Gastrocnemius medialis (tissue), 4 donors: ENCODE data around the gene NCF1. TPM values are rescaled to one million over a fixed set of nuclear protein-coding genes. Genes with fewer than 3 reads are reported as not detected.
"Not testable (repeated sequence)": the region's sequence is repeated elsewhere in the genome, so short reads cannot be mapped to it uniquely, and the experiment has no call there.

Experiments
- ATAC-seq, 2 donors: fragments of 150-250 bp; one replicate each; pipeline ENCODE4 v1.9.1; 2016
- DNase-seq, 2 donors: peaks; one replicate each; pipeline ENCODE4 v3.0.0-alpha.2; 2019
- H3K27ac ChIP-seq, 4 donors: fragments of 200-600 bp; sonication (generic); 1 replicate in 1 of 4; 2 replicates in 3 of 4; pipeline ENCODE4 v1.5.1; 2016 to 2018; ENCODE audit warnings: mild to moderate bottlenecking in 2 of 4, moderate library complexity in 1 of 4
- H3K27me3 ChIP-seq, 3 donors: fragments of 200-600 bp; sonication (generic) in 2 of 3; 1 replicate in 1 of 3; 2 replicates in 2 of 3; pipeline versions ENCODE4 v1.5.1 to v1.6.0; 2016 to 2019; ENCODE audit warnings: mild to moderate bottlenecking in 1 of 3, moderate library complexity in 1 of 3
- H3K36me3 ChIP-seq, 2 donors: fragments of 200-600 bp; sonication (generic) in 1 of 2; one replicate each; pipeline ENCODE4 v1.5.1; 2017 to 2018
- H3K4me1 ChIP-seq, 2 donors: fragments of 200-600 bp; sonication (generic) in 1 of 2; one replicate each; pipeline ENCODE4 v1.5.1; 2016 to 2017; ENCODE audit warnings: mild to moderate bottlenecking in 2 of 2
- H3K4me3 ChIP-seq, 4 donors: fragments of 200-600 bp; sonication (generic) in 3 of 4; 1 replicate in 1 of 4; 2 replicates in 3 of 4; pipeline ENCODE4 v1.5.1; 2016 to 2019; ENCODE audit warnings: mild to moderate bottlenecking in 2 of 4
- H3K9me3 ChIP-seq, 3 donors: fragments of 200-600 bp; sonication (generic) in 2 of 3; 1 replicate in 1 of 3; 2 replicates in 2 of 3; pipeline ENCODE4 v1.5.1; 2016 to 2019
- CTCF ChIP-seq, 5 experiments: fragments of 450-650 bp in 3 of 5; fragments of 200-600 bp in 2 of 5; sonication (generic) in 2 of 5; IDR thresholded peaks in 4 of 5; conservative IDR thresholded peaks in 1 of 5; 1 replicate in 4 of 5; 2 replicates in 1 of 5; pipeline ENCODE4 v1.5.1; 2016 to 2019; ENCODE audit warnings: antibody characterized with exemption in 5 of 5, mild to moderate bottlenecking in 3 of 5, moderate library complexity in 3 of 5
- in situ Hi-C, 4 donors: fragments of 200-750 bp; cut with MboI; loops; one replicate each; pipeline versions ENCODE4 v1.15.0 to v1.8.0; 2017; ENCODE audit warnings: low sequenced_read_pairs in 4 of 4
- intact Hi-C: fragments of 100-400 bp; cut with DNase I; formaldehyde crosslinking; loops from one replicate; pipeline ENCODE4 v1.15.1; 2023; ENCODE audit warnings: low total_unique reads
- total RNA-seq, 4 donors: library from RNA; depleted of rRNA; stranded (reverse); fragments of >200 nt; gene quantifications; one replicate each; pipeline versions ENCODE4 v1.1.0 to v1.2.3, GENCODE V29; 2016

The NCF1 gene
- total RNA-seq, 4 donors from 2014 or later: 0.41 to 2.7 (median 0.54) TPM

DNA sequence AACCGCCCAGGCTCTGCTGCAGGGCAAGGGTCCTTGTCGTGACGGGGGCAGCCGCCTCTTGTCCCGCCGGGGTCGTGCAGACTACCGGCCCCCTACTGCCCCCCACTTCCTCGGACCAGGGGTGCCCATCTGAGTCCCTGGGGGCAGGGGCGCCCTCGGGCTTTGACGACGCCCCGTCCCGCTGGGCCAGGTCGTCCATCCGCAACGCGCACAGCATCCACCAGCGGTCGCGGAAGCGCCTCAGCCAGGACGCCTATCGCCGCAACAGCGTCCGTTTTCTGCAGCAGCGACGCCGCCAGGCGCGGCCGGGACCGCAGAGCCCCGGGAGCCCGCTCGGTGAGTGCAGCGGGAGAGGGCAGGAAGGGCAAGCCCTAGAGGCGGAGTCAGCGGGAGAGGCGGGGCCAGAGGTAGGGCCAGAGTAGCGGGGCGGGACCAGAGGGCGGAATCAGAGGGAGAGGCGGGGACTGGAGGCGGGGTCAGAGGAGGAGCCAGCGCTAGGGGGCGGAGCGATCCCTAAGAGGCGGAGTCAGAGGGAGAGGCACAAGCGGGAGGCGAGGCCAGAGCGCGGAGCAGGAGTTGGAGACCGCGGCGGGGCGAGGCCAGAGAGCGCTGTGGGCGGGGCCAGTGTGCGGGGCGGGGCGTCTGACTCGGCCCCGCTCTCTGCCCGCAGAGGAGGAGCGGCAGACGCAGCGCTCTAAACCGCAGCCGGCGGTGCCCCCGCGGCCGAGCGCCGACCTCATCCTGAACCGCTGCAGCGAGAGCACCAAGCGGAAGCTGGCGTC lies 14.7 kb downstream of the NCF1 start:
- H3K9me3 ChIP-seq: not testable (repeated sequence)

DNA sequence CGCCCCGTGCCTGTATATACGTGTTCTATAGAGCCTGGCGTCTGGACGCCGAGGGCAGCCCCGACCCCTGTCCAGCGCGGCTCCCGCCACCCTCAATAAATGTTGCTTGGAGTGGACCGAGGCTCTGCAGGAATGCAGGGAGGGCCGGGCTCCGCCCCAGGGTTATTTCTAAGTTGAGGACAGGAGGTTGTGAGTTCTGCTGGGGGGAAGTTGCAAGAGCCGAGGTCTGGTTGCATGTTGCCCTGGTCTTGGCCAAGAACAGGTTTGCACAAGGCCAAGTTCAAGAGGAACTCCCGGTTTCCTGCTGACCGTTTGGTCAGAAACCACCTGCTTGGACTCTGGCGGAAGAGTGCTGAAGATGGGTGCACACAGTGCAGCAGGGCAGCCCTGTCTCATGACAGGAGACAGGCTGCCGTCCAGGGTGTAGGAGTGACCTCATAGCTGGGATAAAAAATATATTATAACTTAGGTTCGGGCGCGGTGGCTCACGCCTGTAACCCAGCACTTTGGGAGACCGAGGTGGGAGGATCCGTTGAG lies 15.5 kb downstream of the NCF1 start:
- in situ Hi-C loops, intact Hi-C loops: not testable (repeated sequence)

More for the DNA sequence above, 14.7 kb downstream of the NCF1 start:
- H3K36me3 ChIP-seq, H3K27me3 ChIP-seq, H3K4me1 ChIP-seq, in situ Hi-C loops, intact Hi-C loops: not testable (repeated sequence)
- H3K27ac ChIP-seq: peak overlapping the region in 1 of 4 donors; percentile 64
- ATAC-seq: peak; percentile 90 to 95
- peak overlapping the region; percentile 31 to 42 (median 34) for H3K4me3 ChIP-seq
- DNase-seq: peak; percentile 90 to 97
- peak in 1 of 5 experiments; percentile 14 for TF ChIP-seq CTCF (IDR thresholded peaks at IDR 0.05 in 4 of 5, conservative IDR thresholded peaks at IDR 0.05 in 1 of 5)

GRCh38 chr7:74797848-74798622 lies 24.2 kb downstream of the NCF1 start:
- H3K4me3 ChIP-seq, H3K27ac ChIP-seq, DNase-seq, in situ Hi-C loops, H3K36me3 ChIP-seq, H3K4me1 ChIP-seq, H3K9me3 ChIP-seq, ATAC-seq, H3K27me3 ChIP-seq, intact Hi-C loops: not testable (repeated sequence)

More for the DNA sequence above, 15.5 kb downstream of the NCF1 start:
- not testable (repeated sequence) for H3K4me1 ChIP-seq, H3K27ac ChIP-seq, DNase-seq, H3K4me3 ChIP-seq, H3K9me3 ChIP-seq, H3K36me3 ChIP-seq, H3K27me3 ChIP-seq
- ATAC-seq: peak; percentile 58 to 77

DNA sequence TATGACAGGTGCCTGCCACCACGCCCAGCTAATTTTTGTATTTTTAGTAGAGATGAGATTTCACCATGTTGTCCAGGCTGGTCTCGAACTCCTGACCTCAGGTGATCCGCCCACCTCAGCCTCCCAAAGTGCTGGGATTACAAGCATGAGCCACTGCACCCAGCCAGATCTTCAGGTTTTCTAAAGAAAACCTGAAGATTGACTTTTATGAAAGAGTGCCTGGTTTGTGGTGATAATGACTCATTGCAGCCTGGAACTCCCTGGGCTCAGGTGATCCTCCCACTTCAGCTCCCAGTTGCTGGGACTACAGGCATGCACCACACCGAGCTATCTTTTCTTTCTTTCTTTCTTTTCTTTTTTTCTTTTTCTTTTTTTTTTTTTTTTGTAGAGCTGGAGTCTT lies 24.8 kb downstream of the NCF1 start:
- ATAC-seq, intact Hi-C loops, H3K4me3 ChIP-seq, H3K27ac ChIP-seq, H3K27me3 ChIP-seq, DNase-seq, H3K9me3 ChIP-seq, H3K36me3 ChIP-seq, H3K4me1 ChIP-seq, in situ Hi-C loops: not testable (repeated sequence)

GRCh38 chr7:74815882-74816281 lies 42.1 kb downstream of the NCF1 start:
- ATAC-seq, H3K4me1 ChIP-seq, H3K9me3 ChIP-seq, H3K36me3 ChIP-seq, intact Hi-C loops, in situ Hi-C loops, H3K27me3 ChIP-seq, H3K27ac ChIP-seq, DNase-seq, H3K4me3 ChIP-seq: not testable (repeated sequence)

DNA sequence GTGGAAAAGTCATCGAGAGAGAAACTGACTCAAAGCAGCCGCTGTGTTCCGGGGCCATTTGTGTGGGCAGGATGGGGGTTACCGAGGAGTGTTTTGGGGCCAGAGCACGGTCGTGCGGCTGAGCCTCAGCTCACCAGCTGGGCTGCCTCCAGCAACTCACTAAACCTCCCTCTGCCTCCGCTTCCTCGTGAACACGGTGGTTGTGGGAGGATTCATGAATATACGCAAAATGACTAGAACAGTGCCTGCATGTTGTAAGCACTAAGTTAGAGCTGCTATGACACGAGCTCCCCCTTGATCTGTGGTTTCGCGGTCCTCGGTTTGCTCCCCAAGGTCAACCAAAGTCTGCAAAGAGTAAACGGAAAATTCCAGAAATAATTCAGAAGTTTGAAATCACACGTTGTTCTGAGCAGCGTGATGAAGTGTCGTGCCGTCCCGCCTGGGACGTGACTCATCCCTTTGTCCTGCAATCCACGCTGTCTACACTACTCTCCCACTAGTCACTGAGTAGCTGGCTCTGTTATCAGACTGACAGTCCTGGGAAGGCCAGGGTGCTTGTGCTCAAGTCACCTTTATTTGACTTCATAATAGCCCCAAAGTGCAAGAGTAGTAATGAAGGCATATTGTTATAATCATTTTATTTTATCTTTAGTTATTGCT lies 46.5 kb downstream of the NCF1 start:
- H3K27ac ChIP-seq, H3K36me3 ChIP-seq, in situ Hi-C loops, H3K4me3 ChIP-seq, H3K4me1 ChIP-seq, intact Hi-C loops, H3K27me3 ChIP-seq, H3K9me3 ChIP-seq, DNase-seq: not testable (repeated sequence)
- peak in 1 of 2 donors; percentile 65 for ATAC-seq

DNA sequence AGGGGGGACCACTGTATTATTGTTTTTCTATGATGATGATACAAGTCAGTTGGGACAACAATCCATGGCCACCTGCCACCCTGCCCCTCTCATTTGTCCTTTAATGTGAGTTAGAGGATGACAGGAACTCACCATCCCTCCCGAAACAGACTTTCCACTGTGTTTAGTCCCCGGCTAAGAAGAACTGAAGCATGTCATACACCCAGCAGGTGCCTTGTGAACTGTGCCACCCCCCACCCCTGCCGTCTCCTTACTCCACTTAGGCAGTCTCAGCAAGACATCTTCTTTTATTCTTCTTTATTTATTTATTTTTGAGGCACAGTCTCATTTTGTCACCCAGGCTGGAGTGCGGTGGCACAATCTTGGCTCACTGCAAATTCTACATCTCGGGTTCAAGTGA lies 47.4 kb downstream of the NCF1 start:
- H3K27ac ChIP-seq, H3K36me3 ChIP-seq, H3K9me3 ChIP-seq, H3K4me1 ChIP-seq, H3K27me3 ChIP-seq, intact Hi-C loops, in situ Hi-C loops, DNase-seq, ATAC-seq, H3K4me3 ChIP-seq: not testable (repeated sequence)

- intact Hi-C loops, in situ Hi-C loops, DNase-seq, H3K27me3 ChIP-seq, H3K4me1 ChIP-seq, H3K4me3 ChIP-seq, H3K9me3 ChIP-seq, H3K36me3 ChIP-seq: not testable (repeated sequence)
- ATAC-seq: peak; percentile 54 to 74
- H3K27ac ChIP-seq: peak overlapping the region in 1 of 4 donors; percentile 33
These were observed 56.1 kb downstream of the NCF1 start for GRCh38 chr7:74829959-74830358.

DNA sequence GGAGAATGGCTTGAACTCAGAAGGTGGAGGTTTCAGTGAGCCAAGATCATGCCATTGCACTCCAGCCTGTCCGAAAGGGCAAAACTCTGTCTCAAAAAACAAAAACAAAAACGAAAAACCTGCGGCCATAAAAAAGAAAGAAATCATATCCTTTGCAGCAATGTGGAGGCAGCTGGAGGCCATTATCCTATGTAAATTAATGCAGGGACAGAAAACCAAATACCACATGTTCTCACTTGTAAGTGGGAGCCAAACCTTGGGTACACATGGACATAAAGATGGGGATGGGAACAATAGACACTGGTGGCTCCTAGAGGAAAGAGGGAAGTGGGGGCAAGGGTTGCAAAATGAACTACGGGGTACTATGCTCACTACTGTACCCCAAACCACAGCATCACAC lies 56.6 kb downstream of the NCF1 start:
- in situ Hi-C loops, H3K4me1 ChIP-seq, H3K27me3 ChIP-seq, H3K36me3 ChIP-seq, intact Hi-C loops, ATAC-seq, H3K27ac ChIP-seq, H3K9me3 ChIP-seq, H3K4me3 ChIP-seq, DNase-seq: not testable (repeated sequence)
